A549 treated with AZD2906 at 1 μM for 4 hours (cell line): ENCODE results near the gene CYP4A11. TPM values are rescaled to one million over a fixed set of nuclear protein-coding genes. Genes with fewer than 3 reads are reported as not detected.

Experiments used
- total RNA-seq: library from RNA; stranded (reverse); fragments of 200-300 nt; extraction: Qiagen RNA extraction; gene quantifications from 5 replicates; pipeline ENCODE4 v1.2.3, GENCODE V29; 2022

Gene CYP4A11
- not detected in 5 replicates for total RNA-seq

GRCh38 chr1:46941135-46941694 lies at the start of gene CYP4A11:
Gene CYP4A11 (minus strand): TSS chr1:46941476. CDS start chr1:46941433, 43 bp downstream.

Other genes with a start within 250 kb of the CYP4A11 start
- gene EFCAB14, start 222.4 kb downstream of the CYP4A11 start, total RNA-seq: 22.4 to 31.7 TPM (median 26.4 TPM) in 5 replicates
- gene CYP4B1, start 142.4 kb downstream of the CYP4A11 start, total RNA-seq: 0.07 to 0.24 TPM (median 0.18 TPM) in 4 of 5 replicates, not detected in the other
- 0.03 to 0.26 TPM (median 0.05 TPM) in 3 of 5 replicates, not detected in the others for gene CYP4X1, start 82.2 kb upstream of the CYP4A11 start, total RNA-seq
- not detected in 5 replicates for gene CYP4Z1, start 125.8 kb upstream of the CYP4A11 start, total RNA-seq
- gene CYP4A22, start 196.0 kb upstream of the CYP4A11 start, total RNA-seq: not detected in 5 replicates
- gene PDZK1IP1, start 248.6 kb upstream of the CYP4A11 start, total RNA-seq: 6.1 to 8.7 TPM (median 8.0 TPM) in 5 replicates